Measurements from ENCODE around the gene CD48.

- TF ChIP-seq CTCF (conservative IDR thresholded peaks at IDR 0.05; ENCODE audit: low read length) (no peak), EZH2phosphoT487 (IDR thresholded peaks at IDR 0.05; ENCODE audit: borderline replicate concordance) (no peak)
Measured at GRCh38 chr1:160653620-160654016, 58.0 kb downstream of the CD48 start.
